Upper lobe of left lung (tissue), 4 donors: ENCODE results near the gene IPO11.

Experiments used
- EP300 ChIP-seq, 4 donors: sonication (generic); formaldehyde crosslinking; IDR thresholded peaks; one replicate each; pipeline ENCODE4 v1.5.1; 2017; ENCODE audit warnings: antibody characterized with exemption in 4 of 4, control low read depth in 2 of 4
- POLR2A ChIP-seq, 4 donors: fragments of 450-650 bp; IDR thresholded peaks; one replicate each; pipeline ENCODE4 v1.5.1; 2016 to 2017; ENCODE audit warnings: antibody characterized with exemption in 4 of 4, mild to moderate bottlenecking in 2 of 4
- POLR2AphosphoS5 ChIP-seq, 2 donors: sonication (generic); formaldehyde crosslinking; IDR thresholded peaks; one replicate each; pipeline ENCODE4 v1.5.1; 2017; ENCODE audit warnings: antibody characterized with exemption in 2 of 2

- TF ChIP-seq POLR2AphosphoS5 (IDR thresholded peaks at IDR 0.05) (no peak), EP300 (IDR thresholded peaks at IDR 0.05) (no peak), POLR2A (IDR thresholded peaks at IDR 0.05) (no peak)
These were observed 39.2 kb upstream of the IPO11 start for GRCh38 chr5:62373382-62373781.
